ENCODE data around the gene NRN1L. TPM values are rescaled to one million over a fixed set of nuclear protein-coding genes. Genes with fewer than 3 reads are reported as not detected.
A peak's percentile ranks its signal among the peaks of the same experiment; 100 is the strongest.
"Not testable (repeated sequence)": the region's sequence is repeated elsewhere in the genome, so short reads cannot be mapped to it uniquely, and the experiment has no call there.

Gene NRN1L
- total RNA-seq, 1 experiment from 2014 or later, result 0.56 TPM

- H2AFZ ChIP-seq (ENCODE audit: low read length); H3K27me3 ChIP-seq (ENCODE audit: low read length); H3K27ac ChIP-seq (ENCODE audit: low read length); H3K9ac ChIP-seq (ENCODE audit: low read length); H3K9me2 ChIP-seq (replicated peaks; ENCODE audit: insufficient read depth, low read length); H3K4me2 ChIP-seq (ENCODE audit: low read depth, low read length, poor library complexity, severe bottlenecking); H3K9me3 ChIP-seq (ENCODE audit: low read length); H3K4me3 ChIP-seq (ENCODE audit: low read length); DNase-seq: not testable (repeated sequence)
- peaks cover 19% of the 10 kb centered on the region for H3K4me1 ChIP-seq (ENCODE audit: low read length)
- H4K20me1 ChIP-seq (ENCODE audit: insufficient read depth, low read depth, low read length), result peaks cover 24% of the 10 kb centered on the region
- peaks cover 18% of the 10 kb centered on the region; the same call in 1 of the 2 replicates for H3K36me3 ChIP-seq (ENCODE audit: insufficient read depth, low read length)
- peaks cover 58% of the 10 kb centered on the region for H3K79me2 ChIP-seq (ENCODE audit: low read length)
Measured at GRCh38 chr16:67864044-67864443, 20.6 kb upstream of the NRN1L start.

- no peaks in the 10 kb centered on the region for H3K9me3 ChIP-seq (ENCODE audit: low read length)
- no peak overlapping the region for H3K27ac ChIP-seq (ENCODE audit: low read length)
- no peak overlapping the region for H3K4me2 ChIP-seq (ENCODE audit: low read depth, low read length, poor library complexity, severe bottlenecking)
- H3K4me1 ChIP-seq (ENCODE audit: low read length), result peaks cover 15% of the 10 kb centered on the region
- peaks cover 24% of the 10 kb centered on the region for H4K20me1 ChIP-seq (ENCODE audit: insufficient read depth, low read depth, low read length)
- peaks cover 18% of the 10 kb centered on the region; the same call in 1 of the 2 replicates for H3K36me3 ChIP-seq (ENCODE audit: insufficient read depth, low read length)
- DNase-seq, result no peak
- H2AFZ ChIP-seq (ENCODE audit: low read length), result no peak overlapping the region
- no peaks in the 10 kb centered on the region for H3K27me3 ChIP-seq (ENCODE audit: low read length)
- no peak overlapping the region for H3K9ac ChIP-seq (ENCODE audit: low read length)
- no peak overlapping the region for H3K4me3 ChIP-seq (ENCODE audit: low read length)
- no peaks in the 10 kb centered on the region for H3K9me2 ChIP-seq (replicated peaks; ENCODE audit: insufficient read depth, low read length)
- peaks cover 53% of the 10 kb centered on the region for H3K79me2 ChIP-seq (ENCODE audit: low read length)
Measured at GRCh38 chr16:67864594-67864993, 20.1 kb upstream of the NRN1L start.

- H3K9ac ChIP-seq (ENCODE audit: low read length), result no peak overlapping the region
- no peaks in the 10 kb centered on the region for H3K9me3 ChIP-seq (ENCODE audit: low read length)
- peaks cover 8% of the 10 kb centered on the region for H3K4me1 ChIP-seq (ENCODE audit: low read length)
- H3K27ac ChIP-seq (ENCODE audit: low read length), result no peak overlapping the region
- H3K79me2 ChIP-seq (ENCODE audit: low read length), result peaks cover 46% of the 10 kb centered on the region
- no peaks in the 10 kb centered on the region for H3K27me3 ChIP-seq (ENCODE audit: low read length)
- H3K9me2 ChIP-seq (replicated peaks; ENCODE audit: insufficient read depth, low read length), result no peaks in the 10 kb centered on the region
- H4K20me1 ChIP-seq (ENCODE audit: insufficient read depth, low read depth, low read length), result peaks cover 24% of the 10 kb centered on the region
- H2AFZ ChIP-seq (ENCODE audit: low read length), result no peak overlapping the region
- H3K4me3 ChIP-seq (ENCODE audit: low read length), result no peak overlapping the region
- DNase-seq, result peak; percentile 61
- H3K4me2 ChIP-seq (ENCODE audit: low read depth, low read length, poor library complexity, severe bottlenecking), result no peak overlapping the region
- peaks cover 21% of the 10 kb centered on the region; the same call in 1 of the 2 replicates for H3K36me3 ChIP-seq (ENCODE audit: insufficient read depth, low read length)
Measured at GRCh38 chr16:67865318-67865717, 19.4 kb upstream of the NRN1L start.

GRCh38 chr16:67868290-67868689 lies 16.4 kb upstream of the NRN1L start:
- Histone ChIP-seq H3K9me2 (replicated peaks; ENCODE audit: insufficient read depth, low read length) (no peaks in the 10 kb centered on the region), H3K79me2 (ENCODE audit: low read length) (peaks cover 20% of the 10 kb centered on the region), H3K9me3 (ENCODE audit: low read length) (no peaks in the 10 kb centered on the region), H3K4me3 (ENCODE audit: low read length) (no peak overlapping the region), H3K27me3 (ENCODE audit: low read length) (no peaks in the 10 kb centered on the region), H3K36me3 (ENCODE audit: insufficient read depth, low read length) (peaks cover 24% of the 10 kb centered on the region; the same call in 1 of the 2 replicates), H4K20me1 (ENCODE audit: insufficient read depth, low read depth, low read length) (peaks cover 8% of the 10 kb centered on the region; the same call in 1 of the 2 replicates), H2AFZ (ENCODE audit: low read length) (no peak overlapping the region), H3K9ac (ENCODE audit: low read length) (no peak overlapping the region), H3K27ac (ENCODE audit: low read length) (no peak overlapping the region), H3K4me1 (ENCODE audit: low read length) (peaks cover 8% of the 10 kb centered on the region), H3K4me2 (ENCODE audit: low read depth, low read length, poor library complexity, severe bottlenecking) (no peak overlapping the region)
- no peak for DNase-seq

- peaks cover 18% of the 10 kb centered on the region for H3K4me1 ChIP-seq (ENCODE audit: low read length)
Measured at GRCh38 chr16:67869653-67870052, 15.0 kb upstream of the NRN1L start.

GRCh38 chr16:67871256-67871655 lies 13.4 kb upstream of the NRN1L start:
- Histone ChIP-seq H3K9ac (ENCODE audit: low read length) (no peak overlapping the region), H3K9me2 (replicated peaks; ENCODE audit: insufficient read depth, low read length) (no peaks in the 10 kb centered on the region), H3K27ac (ENCODE audit: low read length) (no peak overlapping the region), H3K4me2 (ENCODE audit: low read depth, low read length, poor library complexity, severe bottlenecking) (no peak overlapping the region), H3K4me1 (ENCODE audit: low read length) (peaks cover 24% of the 10 kb centered on the region), H3K9me3 (ENCODE audit: low read length) (no peaks in the 10 kb centered on the region), H3K36me3 (ENCODE audit: insufficient read depth, low read length) (peaks cover 17% of the 10 kb centered on the region; the same call in 1 of the 2 replicates), H4K20me1 (ENCODE audit: insufficient read depth, low read depth, low read length) (peaks cover 16% of the 10 kb centered on the region; the same call in 1 of the 2 replicates), H3K27me3 (ENCODE audit: low read length) (no peaks in the 10 kb centered on the region), H3K4me3 (ENCODE audit: low read length) (no peak overlapping the region), H3K79me2 (ENCODE audit: low read length) (peaks cover 34% of the 10 kb centered on the region), H2AFZ (ENCODE audit: low read length) (no peak overlapping the region)
- no peak for DNase-seq

More at GRCh38 chr16:67869653-67870052, 15.0 kb upstream of the NRN1L start:
- Histone ChIP-seq H3K9me2 (replicated peaks; ENCODE audit: insufficient read depth, low read length) (no peaks in the 10 kb centered on the region), H4K20me1 (ENCODE audit: insufficient read depth, low read depth, low read length) (peaks cover 15% of the 10 kb centered on the region; the same call in 1 of the 2 replicates), H3K27me3 (ENCODE audit: low read length) (no peaks in the 10 kb centered on the region), H2AFZ (ENCODE audit: low read length) (no peak overlapping the region), H3K27ac (ENCODE audit: low read length) (no peak overlapping the region), H3K4me3 (ENCODE audit: low read length) (no peak overlapping the region), H3K4me2 (ENCODE audit: low read depth, low read length, poor library complexity, severe bottlenecking) (no peak overlapping the region), H3K79me2 (ENCODE audit: low read length) (peaks cover 22% of the 10 kb centered on the region), H3K9ac (ENCODE audit: low read length) (no peak overlapping the region), H3K9me3 (ENCODE audit: low read length) (no peaks in the 10 kb centered on the region), H3K36me3 (ENCODE audit: insufficient read depth, low read length) (peaks cover 21% of the 10 kb centered on the region; the same call in 1 of the 2 replicates)
- DNase-seq, result no peak

- peaks cover 27% of the 10 kb centered on the region; the same call in 1 of the 2 replicates for H3K36me3 ChIP-seq (ENCODE audit: insufficient read depth, low read length)
- peak overlapping the region; percentile 75 for H3K4me2 ChIP-seq (ENCODE audit: low read depth, low read length, poor library complexity, severe bottlenecking)
- peak overlapping the region; percentile 91 for H3K9ac ChIP-seq (ENCODE audit: low read length)
- H3K4me1 ChIP-seq (ENCODE audit: low read length), result peaks cover 24% of the 10 kb centered on the region
- peak; percentile 48 for DNase-seq
- H3K27me3 ChIP-seq (ENCODE audit: low read length), result no peaks in the 10 kb centered on the region
- H3K4me3 ChIP-seq (ENCODE audit: low read length), result peak overlapping the region; percentile 74; the same call in 1 of the 2 replicates
- no peaks in the 10 kb centered on the region for H3K9me3 ChIP-seq (ENCODE audit: low read length)
- peaks cover 16% of the 10 kb centered on the region; the same call in 1 of the 2 replicates for H4K20me1 ChIP-seq (ENCODE audit: insufficient read depth, low read depth, low read length)
- no peak overlapping the region for H3K27ac ChIP-seq (ENCODE audit: low read length)
- H3K79me2 ChIP-seq (ENCODE audit: low read length), result peaks cover 38% of the 10 kb centered on the region
- H3K9me2 ChIP-seq (replicated peaks; ENCODE audit: insufficient read depth, low read length), result no peaks in the 10 kb centered on the region
- no peak overlapping the region for H2AFZ ChIP-seq (ENCODE audit: low read length)
Measured at GRCh38 chr16:67872131-67872630, 12.5 kb upstream of the NRN1L start.

- H2AFZ ChIP-seq (ENCODE audit: low read length), result peak within 1 kb of the TSS; percentile 41; the same call in 1 of the 2 replicates
- peaks cover 38% of the 10 kb centered on the region for H3K79me2 ChIP-seq (ENCODE audit: low read length)
Measured at GRCh38 chr16:67872631-67873434, 11.9 kb upstream of the NRN1L start, which contains the start of gene EDC4. EDC4 (plus strand) TSS chr16:67873052; CDS start chr16:67873262, 210 bp downstream.

More at GRCh38 chr16:67872631-67873434, 11.9 kb upstream of the NRN1L start, which contains the start of gene EDC4:
- peaks cover 24% of the 10 kb centered on the region for H3K4me1 ChIP-seq (ENCODE audit: low read length)
- H3K9me3 ChIP-seq (ENCODE audit: low read length), result no peaks in the 10 kb centered on the region
- peak within 1 kb of the TSS; percentile 91 for H3K9ac ChIP-seq (ENCODE audit: low read length)
- peaks cover 28% of the 10 kb centered on the region; the same call in 1 of the 2 replicates for H3K36me3 ChIP-seq (ENCODE audit: insufficient read depth, low read length)
- H3K27ac ChIP-seq (ENCODE audit: low read length), result peak within 1 kb of the TSS; percentile 47; the same call in 1 of the 2 replicates
- DNase-seq, result peak; percentile 94
- peak within 1 kb of the TSS; percentile 74 for H3K4me3 ChIP-seq (ENCODE audit: low read length)
- peaks cover 16% of the 10 kb centered on the region; the same call in 1 of the 2 replicates for H4K20me1 ChIP-seq (ENCODE audit: insufficient read depth, low read depth, low read length)
- peak within 1 kb of the TSS; percentile 75 for H3K4me2 ChIP-seq (ENCODE audit: low read depth, low read length, poor library complexity, severe bottlenecking)
- no peaks in the 10 kb centered on the region for H3K27me3 ChIP-seq (ENCODE audit: low read length)
- H3K9me2 ChIP-seq (replicated peaks; ENCODE audit: insufficient read depth, low read length), result no peaks in the 10 kb centered on the region
